Left hindlimb (tissue), 1 donor: ENCODE results near the gene TGFBR3L.

Source experiments
- DNase-seq: peaks from one replicate; pipeline ENCODE4 v3.0.0-alpha.2; 2018

TGFBR3L gene

DNA sequence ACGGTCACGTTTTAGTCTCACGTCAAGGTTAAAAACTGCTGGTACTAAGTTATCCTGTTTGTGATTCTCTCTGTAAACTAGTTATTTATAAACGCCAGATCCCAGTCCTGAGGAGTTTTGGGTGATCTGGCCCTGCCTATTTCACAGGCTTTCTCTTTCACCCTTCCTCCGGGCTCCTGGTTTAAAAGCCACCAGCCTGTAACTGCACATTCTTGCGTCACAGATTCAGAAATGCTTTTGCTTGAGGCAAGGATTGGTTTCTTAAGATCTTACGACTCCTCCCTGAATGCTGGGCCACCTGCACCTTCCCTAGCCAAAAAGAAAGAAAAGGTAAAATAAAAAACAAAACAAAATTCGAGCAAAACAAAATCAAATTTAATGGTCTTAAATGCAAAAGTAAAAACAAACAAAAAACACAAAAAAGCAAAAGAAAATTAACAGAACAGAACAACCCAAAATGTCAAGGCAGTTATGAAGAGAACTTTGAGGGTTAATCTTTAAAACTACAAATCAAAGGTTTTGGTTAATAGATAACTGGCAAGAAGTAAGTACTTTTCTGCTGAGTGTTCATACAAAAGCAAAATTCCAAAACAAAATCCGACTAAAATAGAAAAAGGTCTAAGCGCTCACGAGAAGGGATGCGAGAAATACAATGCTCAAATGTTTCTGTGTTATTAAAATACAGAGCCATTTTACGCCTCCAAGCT, 47.4 kb downstream of the TGFBR3L start:
- DNase-seq: no peak

DNA sequence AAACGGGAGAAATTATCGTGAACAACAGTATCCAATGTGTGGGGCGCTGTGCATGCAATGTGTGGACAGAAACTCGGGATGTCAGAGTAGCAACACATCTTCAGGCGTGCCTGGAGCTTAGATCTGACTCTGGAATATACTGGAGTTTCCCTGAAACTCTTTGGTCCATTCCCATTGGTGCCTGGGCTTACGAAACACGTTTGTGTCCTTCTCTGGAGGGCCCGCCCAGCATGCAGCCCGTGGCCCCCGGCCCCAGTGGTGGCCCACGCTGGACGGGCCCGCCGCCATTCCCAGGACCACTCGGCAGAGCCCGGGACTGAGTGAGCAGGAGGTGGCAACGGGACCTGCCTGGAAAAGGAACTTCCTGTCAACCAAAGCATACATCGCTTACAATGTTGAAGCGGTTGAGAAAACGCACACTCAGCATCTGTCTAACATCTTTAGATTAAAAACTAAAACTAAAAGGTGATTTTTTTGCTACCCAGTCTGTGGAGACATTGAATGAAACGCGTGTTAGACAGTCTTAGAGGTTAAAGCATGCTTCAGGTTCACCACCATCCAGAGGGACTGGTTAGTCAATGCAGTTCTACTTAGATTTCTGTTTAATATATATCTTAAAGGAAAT, 48.1 kb downstream of the TGFBR3L start:
- no peak for DNase-seq

DNA sequence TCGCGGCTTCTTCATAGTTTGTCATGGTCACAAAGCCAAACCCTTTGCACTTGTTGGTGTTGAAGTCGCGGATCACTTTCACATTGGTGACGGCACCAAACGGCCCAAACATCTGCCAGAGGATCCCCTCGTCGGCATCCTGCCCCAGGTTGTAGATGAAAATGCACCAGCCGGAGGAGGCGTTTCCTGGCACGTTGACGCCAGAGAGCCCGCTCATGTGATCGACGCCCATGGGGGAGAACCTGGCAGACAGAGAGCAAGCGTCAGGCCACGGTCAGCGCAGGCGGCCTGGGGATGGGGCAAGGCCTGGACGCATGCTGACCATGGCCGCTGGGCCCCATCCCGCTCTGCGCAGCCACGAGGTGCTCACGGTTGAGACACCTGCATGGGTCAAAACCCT, 48.9 kb downstream of the TGFBR3L start:
- DNase-seq: no peak

DNA sequence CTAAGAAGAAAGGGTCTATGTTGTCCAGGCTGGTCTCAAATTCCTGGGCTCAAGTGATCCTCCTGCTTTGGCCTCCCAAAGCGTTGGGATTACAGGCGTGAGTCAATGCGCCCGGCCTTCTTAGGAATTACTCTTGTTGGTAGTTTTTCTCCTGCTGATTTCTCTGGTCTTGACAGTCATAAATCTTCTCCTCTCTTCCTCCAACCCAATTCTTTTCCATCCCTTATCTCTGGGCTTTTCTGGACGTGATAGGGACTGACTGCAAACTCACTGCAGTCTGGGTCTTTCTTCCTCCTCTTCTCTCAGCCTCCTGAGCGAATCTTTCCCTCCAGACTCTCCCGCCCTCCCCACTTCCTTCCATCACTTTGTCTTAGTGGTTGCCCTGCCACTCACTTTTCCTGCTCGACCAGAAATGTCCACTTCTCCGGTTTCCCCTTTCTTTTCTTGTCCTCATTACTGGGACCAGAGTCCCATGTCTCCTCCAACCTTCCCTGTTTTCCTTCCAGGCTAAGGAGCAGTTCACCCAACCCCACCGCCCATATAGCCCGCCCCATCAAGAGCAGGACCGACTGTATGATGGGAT, 50.7 kb downstream of the TGFBR3L start:
- no peak for DNase-seq

DNA sequence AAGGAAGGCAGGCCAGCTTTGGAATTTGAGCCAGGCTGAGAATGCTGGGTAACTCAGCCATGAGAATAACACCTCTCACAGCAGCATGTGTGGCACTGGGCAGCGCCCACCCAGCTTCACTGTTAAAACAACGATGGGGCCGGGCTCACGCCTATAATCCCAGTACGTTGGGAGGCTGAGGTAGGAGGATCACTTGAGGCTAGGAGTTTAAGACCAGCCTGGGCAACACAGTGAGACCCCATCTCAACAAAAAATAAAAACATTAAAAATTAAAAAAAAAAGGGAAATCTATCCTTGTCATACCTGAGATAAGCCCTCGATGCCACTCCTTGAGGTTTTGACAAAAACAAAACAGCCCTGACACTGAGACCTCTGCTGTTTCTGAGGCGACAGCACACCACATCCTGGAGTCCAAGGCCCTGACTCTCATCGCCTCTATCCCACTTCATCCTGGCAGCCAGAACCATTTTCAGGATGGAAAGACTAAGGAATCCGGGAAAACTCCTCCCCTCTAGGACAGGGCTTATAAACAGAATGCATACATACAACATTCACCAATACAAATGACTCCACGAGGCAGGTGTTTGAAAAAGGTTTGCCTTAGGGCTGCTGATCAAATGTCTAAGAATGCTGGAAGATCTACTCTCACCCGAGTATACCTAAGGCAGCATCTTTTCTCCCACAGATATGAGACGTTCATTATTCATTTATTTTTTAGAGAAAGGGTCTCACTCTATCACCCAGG, 51.5 kb downstream of the TGFBR3L start:
- DNase-seq: no peak

DNA sequence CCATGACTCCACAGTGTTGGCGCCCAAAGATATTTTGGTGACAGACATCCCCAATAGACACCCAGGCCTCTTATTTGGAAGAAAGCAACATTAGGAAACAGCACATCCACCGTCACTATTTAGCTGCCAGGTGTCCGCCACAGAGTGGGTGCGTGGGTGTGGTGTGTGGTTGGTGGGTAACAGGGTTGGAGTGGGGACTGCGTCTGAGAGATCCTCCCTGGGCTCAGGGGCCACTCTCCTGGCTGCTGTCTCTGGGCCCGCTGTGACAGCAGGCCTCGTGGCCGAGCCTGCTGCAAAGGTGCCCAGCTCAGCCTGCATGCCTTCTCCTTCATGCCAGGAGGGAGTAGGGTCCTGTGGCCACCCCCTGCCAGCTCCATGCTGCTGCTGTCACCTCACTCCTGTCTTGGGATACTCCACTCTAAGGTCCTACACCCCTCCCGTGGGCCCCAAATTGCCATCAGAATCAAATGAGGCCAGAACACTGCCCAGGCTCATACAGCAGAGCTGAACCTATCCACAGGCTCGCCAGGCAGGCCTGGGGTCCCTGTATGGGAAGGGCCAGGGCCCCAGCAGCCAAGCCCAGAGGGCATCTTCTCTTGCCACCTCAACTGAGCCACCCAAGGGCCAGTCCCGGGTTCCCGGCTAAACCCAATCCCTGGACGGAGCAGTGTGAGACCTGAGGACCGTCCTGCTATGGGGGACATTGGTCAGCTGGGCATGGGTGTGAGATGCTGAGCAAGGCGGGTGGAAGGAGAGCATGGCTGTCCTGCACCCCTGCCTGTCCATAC, 53.6 kb downstream of the TGFBR3L start:
- DNase-seq: no peak
